Spleen (tissue), 11 donors: ENCODE measurements around the gene SLC6A20. TPM values are rescaled to one million over a fixed set of nuclear protein-coding genes. Genes with fewer than 3 reads are reported as not detected.

Experiments
- DNase-seq: peaks from one replicate; pipeline ENCODE4 v3.0.0-alpha.2; 2020
- H3K27ac ChIP-seq, 8 donors: fragments of 200-600 bp; sonication (generic) in 7 of 8; 1 replicate in 4 of 8; 2 replicates in 4 of 8; pipeline versions ENCODE4 v1.5.0 to v1.8.0; 2016 to 2021; ENCODE audit warnings: inconsistent platforms in 4 of 8, mild to moderate bottlenecking in 4 of 8, moderate library complexity in 1 of 8
- H3K27me3 ChIP-seq, 7 donors: fragments of 200-600 bp; sonication (generic) in 6 of 7; replicated peaks in 1 of 7; 1 replicate in 4 of 7; 2 replicates in 3 of 7; pipeline versions ENCODE4 v1.5.0 to v1.8.0; 2016 to 2021; ENCODE audit warnings: inconsistent platforms in 3 of 7, mild to moderate bottlenecking in 1 of 7
- H3K36me3 ChIP-seq, 6 donors: fragments of 200-600 bp; sonication (generic) in 5 of 6; 1 replicate in 4 of 6; 2 replicates in 2 of 6; pipeline versions ENCODE4 v1.5.0 to v1.8.0; 2016 to 2021; ENCODE audit warnings: inconsistent platforms in 2 of 6
- H3K4me1 ChIP-seq, 6 donors: fragments of 200-600 bp; sonication (generic) in 5 of 6; 1 replicate in 3 of 6; 2 replicates in 3 of 6; pipeline versions ENCODE4 v1.5.0 to v1.8.0; 2016 to 2021; ENCODE audit warnings: inconsistent platforms in 3 of 6
- H3K4me3 ChIP-seq, 8 donors: fragments of 200-600 bp; sonication (generic) in 7 of 8; 1 replicate in 4 of 8; 2 replicates in 4 of 8; pipeline versions ENCODE4 v1.5.0 to v1.8.0; 2016 to 2021; ENCODE audit warnings: inconsistent platforms in 4 of 8, mild to moderate bottlenecking in 4 of 8, moderate library complexity in 2 of 8
- H3K9me3 ChIP-seq, 8 donors: fragments of 200-600 bp; sonication (generic) in 7 of 8; 1 replicate in 4 of 8; 2 replicates in 4 of 8; pipeline versions ENCODE4 v1.5.0 to v1.8.0; 2016 to 2021; ENCODE audit warnings: inconsistent platforms in 4 of 8
- POLR2A ChIP-seq, 3 donors: fragments of 450-650 bp; IDR thresholded peaks; one replicate each; pipeline ENCODE4 v1.5.1; 2017; ENCODE audit warnings: antibody characterized with exemption in 3 of 3, mild to moderate bottlenecking in 1 of 3
- POLR2AphosphoS5 ChIP-seq, 3 donors: sonication (generic); formaldehyde crosslinking; IDR thresholded peaks; one replicate each; pipeline ENCODE4 v1.5.1; 2017; ENCODE audit warnings: antibody characterized with exemption in 3 of 3
- WGBS, 5 donors: extraction: QIAGEN DNeasy Blood & Tissue Kit in 3 of 5; methylation state at CpG; one replicate each; pipeline versions ENCODE4 v1.1.5 to v1.1.7; 2013 to 2018; 5-methylcytosine and 5-hydroxymethylcytosine counted together
- intact Hi-C: fragments of 100-400 bp; cut with DNase I; formaldehyde crosslinking; loops from one replicate; pipeline ENCODE4 v1.15.0; 2023; ENCODE audit warnings: low total_unique reads
- polyA plus RNA-seq, 3 donors: library from polyadenylated mRNA; stranded (reverse); fragments of 200-250 nt; gene quantifications; one replicate each; pipeline ENCODE4 v1.2.1, GENCODE V29; 2013
- total RNA-seq, 7 donors: library from RNA; depleted of rRNA in 3 of 7; stranded (reverse); fragments of >200 nt in 3 of 7; fragmentation: NEBNext Ultra II Directional in 4 of 7; extraction: Animal tissue kit (Norgen Biotek cat#: 25700) in 4 of 7; gene quantifications; one replicate each; pipeline versions ENCODE4 v1.1.0 to v1.2.1, GENCODE V29; 2016 to 2021
- TF ChIP-seq, protein P1 (sequence below), 11 experiments: fragments of 200-600 bp in 7 of 11; fragments of 450-650 bp in 4 of 11; sonication (generic) in 4 of 11; IDR thresholded peaks in 8 of 11; conservative IDR thresholded peaks in 3 of 11; 1 replicate in 7 of 11; 2 replicates in 4 of 11; pipeline versions ENCODE4 v1.4.0 to v1.8.0; 2016 to 2021; ENCODE audit warnings: antibody characterized with exemption in 11 of 11, inconsistent platforms in 4 of 11, mild to moderate bottlenecking in 1 of 11
- donor health status: healthy with polysubstance abuse.
- donor health status: DM: no; HTN: no; CAD: no; lungs with moderate emphysema.
- donor health status: DM: no; HTN: no; CAD: no.
- donor health status: Bipolar disorder and iron deficiency.
- donor health status: healthy.
- donor health status: DM: no; HTN: no; CAD: no.
- donor health status: DM: yes; HTN: yes; CAD: no.

The SLC6A20 gene
- total and polyA plus RNA-seq, 10 donors: 0.02 to 0.49 (median 0.32) TPM; not detected in 3

- Histone ChIP-seq H3K36me3 (no peaks in the 10 kb centered on the region), H3K27me3 (peaks cover 0 to 2% (median 0%) of the 10 kb centered on the region in 7 donors), H3K9me3 (no peaks in the 10 kb centered on the region), H3K27ac (no peak overlapping the region), H3K4me1 (no peaks in the 10 kb centered on the region), H3K4me3 (no peak overlapping the region)
- 75 to 90% (median 87%) methylated on average over 8 of the region's 8 CpGs for WGBS, 5 donors
- no peak for DNase-seq
- intact Hi-C loops: no loop called here
- no peak for TF ChIP-seq POLR2AphosphoS5 (IDR thresholded peaks at IDR 0.05)
- TF ChIP-seq, protein P1, sequence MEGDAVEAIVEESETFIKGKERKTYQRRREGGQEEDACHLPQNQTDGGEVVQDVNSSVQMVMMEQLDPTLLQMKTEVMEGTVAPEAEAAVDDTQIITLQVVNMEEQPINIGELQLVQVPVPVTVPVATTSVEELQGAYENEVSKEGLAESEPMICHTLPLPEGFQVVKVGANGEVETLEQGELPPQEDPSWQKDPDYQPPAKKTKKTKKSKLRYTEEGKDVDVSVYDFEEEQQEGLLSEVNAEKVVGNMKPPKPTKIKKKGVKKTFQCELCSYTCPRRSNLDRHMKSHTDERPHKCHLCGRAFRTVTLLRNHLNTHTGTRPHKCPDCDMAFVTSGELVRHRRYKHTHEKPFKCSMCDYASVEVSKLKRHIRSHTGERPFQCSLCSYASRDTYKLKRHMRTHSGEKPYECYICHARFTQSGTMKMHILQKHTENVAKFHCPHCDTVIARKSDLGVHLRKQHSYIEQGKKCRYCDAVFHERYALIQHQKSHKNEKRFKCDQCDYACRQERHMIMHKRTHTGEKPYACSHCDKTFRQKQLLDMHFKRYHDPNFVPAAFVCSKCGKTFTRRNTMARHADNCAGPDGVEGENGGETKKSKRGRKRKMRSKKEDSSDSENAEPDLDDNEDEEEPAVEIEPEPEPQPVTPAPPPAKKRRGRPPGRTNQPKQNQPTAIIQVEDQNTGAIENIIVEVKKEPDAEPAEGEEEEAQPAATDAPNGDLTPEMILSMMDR (IDR thresholded peaks at IDR 0.05 in 8 of 11, conservative IDR thresholded peaks at IDR 0.05 in 3 of 11): no peak
- no peak for TF ChIP-seq POLR2A (IDR thresholded peaks at IDR 0.05)
Measured at GRCh38 chr3:45776611-45777010, 19.7 kb downstream of the SLC6A20 start.

DNA sequence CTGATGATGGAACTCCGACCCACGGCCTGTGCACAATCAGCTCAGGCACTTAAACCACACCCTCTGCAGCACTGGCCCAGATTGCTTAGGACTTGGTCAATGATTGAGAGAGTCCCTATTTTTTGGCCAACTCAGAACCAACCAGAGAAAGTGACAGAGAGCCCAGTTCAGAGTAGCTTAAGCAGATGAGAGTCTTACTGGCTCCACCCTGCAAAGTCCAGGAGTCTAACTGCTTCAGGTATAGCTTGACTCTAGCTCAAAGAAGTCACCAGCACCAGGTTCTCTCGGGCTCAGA lies 20.1 kb downstream of the SLC6A20 start:
- no peaks in the 10 kb centered on the region for H3K36me3 ChIP-seq
- no peak for TF ChIP-seq POLR2AphosphoS5 (IDR thresholded peaks at IDR 0.05)
- TF ChIP-seq POLR2A (IDR thresholded peaks at IDR 0.05): no peak
- TF ChIP-seq, protein P1 (IDR thresholded peaks at IDR 0.05 in 8 of 11, conservative IDR thresholded peaks at IDR 0.05 in 3 of 11): no peak
- intact Hi-C loops: no loop called here
- H3K4me3 ChIP-seq: no peak overlapping the region
- no peak overlapping the region for H3K27ac ChIP-seq
- 84 to 94% (median 89%) methylated on average over 3 of the region's 3 CpGs for WGBS, 5 donors
- no peaks in the 10 kb centered on the region for H3K9me3 ChIP-seq
- peaks cover 0 to 2% (median 0%) of the 10 kb centered on the region in 7 donors for H3K27me3 ChIP-seq
- no peaks in the 10 kb centered on the region for H3K4me1 ChIP-seq
- DNase-seq: no peak

GRCh38 chr3:45775571-45776300 lies 20.6 kb downstream of the SLC6A20 start:
- WGBS, 5 donors: 90 to 93% (median 92%) methylated on average over 17 of the region's 17 CpGs
- TF ChIP-seq, protein P1 (IDR thresholded peaks at IDR 0.05 in 8 of 11, conservative IDR thresholded peaks at IDR 0.05 in 3 of 11): no peak
- TF ChIP-seq POLR2A (IDR thresholded peaks at IDR 0.05): no peak
- no peak for TF ChIP-seq POLR2AphosphoS5 (IDR thresholded peaks at IDR 0.05)
- intact Hi-C loops: no loop called here
- no peaks in the 10 kb centered on the region for H3K9me3 ChIP-seq
- no peak overlapping the region for H3K27ac ChIP-seq
- H3K4me1 ChIP-seq: no peaks in the 10 kb centered on the region
- no peak for DNase-seq
- peaks cover 0 to 2% (median 0%) of the 10 kb centered on the region in 7 donors for H3K27me3 ChIP-seq
- H3K4me3 ChIP-seq: no peak overlapping the region
- no peaks in the 10 kb centered on the region for H3K36me3 ChIP-seq

DNA sequence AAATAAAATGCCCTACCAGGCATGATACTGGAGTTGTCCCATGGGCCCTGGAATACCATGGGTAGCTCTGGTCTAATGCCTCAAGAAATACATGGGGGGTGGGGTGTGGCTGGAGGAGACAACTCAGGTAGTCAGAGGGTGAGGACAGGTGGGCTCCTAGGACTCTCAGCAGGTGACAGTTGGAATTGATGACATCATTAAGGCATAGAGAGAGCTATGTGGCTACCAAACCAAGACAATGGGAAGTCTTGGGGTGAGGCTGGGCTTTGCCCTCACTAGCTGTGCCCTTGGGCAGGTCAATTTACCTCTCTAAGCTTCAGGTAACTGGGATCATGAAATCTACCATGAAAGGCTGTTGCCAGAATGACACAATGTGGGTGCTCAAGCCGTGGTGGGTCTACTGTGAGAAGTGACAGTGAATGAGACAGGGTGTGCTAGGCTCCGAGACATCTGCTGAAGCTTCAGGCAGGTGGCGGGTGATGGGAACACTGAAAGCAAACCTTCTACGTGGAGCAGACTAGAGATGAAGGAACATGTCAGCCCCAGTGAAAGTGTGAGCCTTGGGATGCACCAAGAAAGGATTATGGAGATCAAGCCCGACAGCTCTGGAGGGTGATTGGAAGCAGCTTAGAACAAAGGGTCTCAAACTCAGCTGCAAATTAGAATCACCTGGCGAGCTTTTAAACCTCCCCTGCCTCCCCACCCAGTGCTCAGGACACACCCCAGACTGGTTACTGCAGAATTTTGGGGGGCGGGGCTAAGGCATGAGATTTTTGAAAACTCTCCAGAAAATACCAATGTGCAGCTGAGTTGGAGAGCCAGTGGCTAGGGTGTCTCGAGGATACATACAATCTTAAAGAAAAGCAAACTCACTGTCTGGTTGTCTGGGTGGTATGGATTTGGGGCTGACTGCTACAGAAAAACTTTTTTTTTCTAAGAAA lies 21.5 kb downstream of the SLC6A20 start:
- H3K9me3 ChIP-seq: no peaks in the 10 kb centered on the region
- no peak overlapping the region for H3K4me3 ChIP-seq
- no peak for DNase-seq
- no peaks in the 10 kb centered on the region for H3K4me1 ChIP-seq
- H3K27ac ChIP-seq: no peak overlapping the region
- intact Hi-C loops: no loop called here
- no peaks in the 10 kb centered on the region for H3K27me3 ChIP-seq
- 79 to 90% (median 87%) methylated on average over 8 of the region's 8 CpGs for WGBS, 5 donors
- TF ChIP-seq POLR2A (IDR thresholded peaks at IDR 0.05) (no peak), POLR2AphosphoS5 (IDR thresholded peaks at IDR 0.05) (no peak)
- TF ChIP-seq, protein P1 (IDR thresholded peaks at IDR 0.05 in 8 of 11, conservative IDR thresholded peaks at IDR 0.05 in 3 of 11): no peak
- H3K36me3 ChIP-seq: no peaks in the 10 kb centered on the region
